A673 (cell line): ENCODE measurements around the gene COL11A2.

ENCODE experiments used
- EZH2 ChIP-seq: fragments of 200-600 bp; sonication (generic); IDR thresholded peaks from 2 replicates; pipeline ENCODE4 v1.6.1; 2017; ENCODE audit warnings: borderline replicate concordance, low read depth, mild to moderate bottlenecking, mixed read lengths, antibody characterized with exemption, low read length; ENCODE audit not compliant: poor library complexity, severe bottlenecking
- TF ChIP-seq, protein P1 (sequence below): fragments of 300-800, 200-600 bp; sonication (generic); conservative IDR thresholded peaks from 2 replicates; pipeline ENCODE4 v1.5.1; 2017; ENCODE audit warnings: low read depth, mild to moderate bottlenecking, antibody characterized with exemption, low read length, moderate library complexity, mixed read lengths

DNA sequence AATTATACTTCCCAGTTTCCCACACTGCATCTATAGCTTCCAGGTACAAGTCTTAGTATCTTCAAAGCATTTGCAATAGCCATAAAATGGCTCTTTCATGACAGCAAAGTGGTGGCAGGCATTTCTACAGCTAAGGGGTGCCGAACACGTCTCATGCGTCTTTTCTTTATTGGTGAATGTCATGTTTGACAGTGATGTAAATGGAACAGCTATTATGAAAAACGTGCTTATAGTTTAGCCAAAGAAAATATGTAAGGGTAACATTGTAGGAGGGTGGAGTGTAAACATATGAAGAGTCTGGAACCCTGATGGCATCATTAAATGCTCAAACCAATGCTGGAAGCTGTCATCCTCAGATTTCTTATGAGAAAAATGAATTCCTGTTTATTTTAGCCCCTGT lies 37.9 kb downstream of the COL11A2 start:
- TF ChIP-seq, protein P1, sequence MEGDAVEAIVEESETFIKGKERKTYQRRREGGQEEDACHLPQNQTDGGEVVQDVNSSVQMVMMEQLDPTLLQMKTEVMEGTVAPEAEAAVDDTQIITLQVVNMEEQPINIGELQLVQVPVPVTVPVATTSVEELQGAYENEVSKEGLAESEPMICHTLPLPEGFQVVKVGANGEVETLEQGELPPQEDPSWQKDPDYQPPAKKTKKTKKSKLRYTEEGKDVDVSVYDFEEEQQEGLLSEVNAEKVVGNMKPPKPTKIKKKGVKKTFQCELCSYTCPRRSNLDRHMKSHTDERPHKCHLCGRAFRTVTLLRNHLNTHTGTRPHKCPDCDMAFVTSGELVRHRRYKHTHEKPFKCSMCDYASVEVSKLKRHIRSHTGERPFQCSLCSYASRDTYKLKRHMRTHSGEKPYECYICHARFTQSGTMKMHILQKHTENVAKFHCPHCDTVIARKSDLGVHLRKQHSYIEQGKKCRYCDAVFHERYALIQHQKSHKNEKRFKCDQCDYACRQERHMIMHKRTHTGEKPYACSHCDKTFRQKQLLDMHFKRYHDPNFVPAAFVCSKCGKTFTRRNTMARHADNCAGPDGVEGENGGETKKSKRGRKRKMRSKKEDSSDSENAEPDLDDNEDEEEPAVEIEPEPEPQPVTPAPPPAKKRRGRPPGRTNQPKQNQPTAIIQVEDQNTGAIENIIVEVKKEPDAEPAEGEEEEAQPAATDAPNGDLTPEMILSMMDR, result no peak
- no peak for TF ChIP-seq EZH2
